Liver (tissue), 9 donors: ENCODE measurements around the gene ACER2. TPM values are rescaled to one million over a fixed set of nuclear protein-coding genes. Genes with fewer than 3 reads are reported as not detected.

Source experiments
- DNase-seq: peaks from one replicate; pipeline ENCODE4 v3.0.0-alpha.2; 2017; ENCODE audit warnings: low spot score
- H3K27ac ChIP-seq, 2 donors: one replicate each; pipeline ENCODE4 v1.7.0; 2013; ENCODE audit warnings: inconsistent platforms in 2 of 2, low read length in 2 of 2, control low read depth in 1 of 2, low read depth in 1 of 2, mild to moderate bottlenecking in 1 of 2
- H3K27me3 ChIP-seq, 4 donors: one replicate each; pipeline versions ENCODE4 v1.6.1 to v1.7.0; 2013; ENCODE audit warnings: low read length in 3 of 4, inconsistent platforms in 1 of 4, mild to moderate bottlenecking in 1 of 4, moderate library complexity in 1 of 4; ENCODE audit not compliant: control insufficient read depth in 4 of 4, insufficient read depth in 4 of 4
- H3K36me3 ChIP-seq, 4 donors: one replicate each; pipeline versions ENCODE4 v1.6.1 to v1.7.0; 2013; ENCODE audit warnings: low read length in 3 of 4, mild to moderate bottlenecking in 3 of 4, low read depth in 1 of 4, moderate library complexity in 1 of 4; ENCODE audit not compliant: control insufficient read depth in 4 of 4, insufficient read depth in 3 of 4
- H3K4me1 ChIP-seq, 4 donors: one replicate each; pipeline versions ENCODE4 v1.6.1 to v1.7.0; 2013; ENCODE audit warnings: low read length in 3 of 4, mild to moderate bottlenecking in 3 of 4, moderate library complexity in 1 of 4; ENCODE audit not compliant: control insufficient read depth in 4 of 4, insufficient read depth in 4 of 4
- H3K4me3 ChIP-seq, 3 donors: one replicate each; pipeline versions ENCODE4 v1.6.1 to v1.7.0; 2013; ENCODE audit warnings: low read length in 3 of 3, control low read depth in 1 of 3, low read depth in 1 of 3, mild to moderate bottlenecking in 1 of 3
- H3K9ac ChIP-seq, 2 donors: one replicate each; pipeline ENCODE4 v1.7.0; 2013; ENCODE audit warnings: low read length in 2 of 2, mild to moderate bottlenecking in 2 of 2, moderate library complexity in 2 of 2, control low read depth in 1 of 2, low read depth in 1 of 2
- H3K9me3 ChIP-seq, 4 donors: one replicate each; pipeline versions ENCODE4 v1.6.1 to v1.7.0; 2013; ENCODE audit warnings: low read length in 3 of 4; ENCODE audit not compliant: control insufficient read depth in 4 of 4
- ATF3 ChIP-seq: IDR thresholded peaks from 2 replicates; pipeline ENCODE4 v1.6.1; 2016; ENCODE audit warnings: antibody characterized with exemption
- CTCF ChIP-seq: fragments of 150-350 bp; IDR thresholded peaks from 2 replicates; pipeline ENCODE4 v1.5.1; 2017; ENCODE audit warnings: improper control_type of control experiment, low read depth, low read length; ENCODE audit not compliant: missing input control
- EGR1 ChIP-seq, 2 donors: IDR thresholded peaks; 2 replicates each; pipeline ENCODE4 v1.6.1; 2016 to 2018; ENCODE audit warnings: antibody characterized with exemption in 2 of 2, low read depth in 2 of 2
- FOXA1 ChIP-seq: IDR thresholded peaks from 2 replicates; pipeline ENCODE4 v1.6.1; 2016; ENCODE audit warnings: antibody characterized with exemption
- FOXA2 ChIP-seq: IDR thresholded peaks from 2 replicates; pipeline ENCODE4 v1.6.1; 2016; ENCODE audit warnings: antibody characterized with exemption
- GABPA ChIP-seq, 2 donors: IDR thresholded peaks in 1 of 2; conservative IDR thresholded peaks in 1 of 2; 2 replicates each; pipeline ENCODE4 v1.6.1; 2016; ENCODE audit warnings: antibody characterized with exemption in 2 of 2, mild to moderate bottlenecking in 1 of 2, moderate library complexity in 1 of 2
- HNF4A ChIP-seq, 2 donors: conservative IDR thresholded peaks; 2 replicates each; pipeline ENCODE4 v1.6.1; 2016; ENCODE audit warnings: antibody characterized with exemption in 2 of 2, mild to moderate bottlenecking in 2 of 2
- HNF4G ChIP-seq: IDR thresholded peaks from 2 replicates; pipeline ENCODE4 v1.6.1; 2016; ENCODE audit warnings: antibody characterized with exemption
- JUND ChIP-seq, 2 donors: IDR thresholded peaks; 2 replicates each; pipeline ENCODE4 v1.6.1; 2016; ENCODE audit warnings: antibody characterized with exemption in 2 of 2
- NR2F2 ChIP-seq: IDR thresholded peaks from 2 replicates; pipeline ENCODE4 v1.6.1; 2016; ENCODE audit warnings: antibody characterized with exemption
- RAD21 ChIP-seq, 2 donors: IDR thresholded peaks; 2 replicates each; pipeline ENCODE4 v1.6.1; 2016; ENCODE audit warnings: antibody characterized with exemption in 2 of 2, mild to moderate bottlenecking in 2 of 2
- RXRA ChIP-seq, 2 donors: IDR thresholded peaks; 2 replicates each; pipeline ENCODE4 v1.6.1; 2017 to 2018; ENCODE audit warnings: antibody characterized with exemption in 2 of 2, mild to moderate bottlenecking in 1 of 2
- SP1 ChIP-seq: IDR thresholded peaks from 2 replicates; pipeline ENCODE4 v1.6.1; 2018; ENCODE audit warnings: antibody characterized with exemption, mild to moderate bottlenecking
- TAF1 ChIP-seq: conservative IDR thresholded peaks from 2 replicates; pipeline ENCODE4 v1.6.1; 2016; ENCODE audit warnings: antibody characterized with exemption, mild to moderate bottlenecking
- YY1 ChIP-seq: IDR thresholded peaks from 2 replicates; pipeline ENCODE4 v1.6.1; 2016; ENCODE audit warnings: antibody characterized with exemption, mild to moderate bottlenecking
- ZBTB33 ChIP-seq: IDR thresholded peaks from 2 replicates; pipeline ENCODE4 v1.6.1; 2016; ENCODE audit warnings: antibody characterized with exemption
- WGBS: extraction: QIAGEN DNeasy Blood & Tissue Kit; methylation state at CpG from one replicate; pipeline ENCODE4 v1.1.7; 2013; 5-methylcytosine and 5-hydroxymethylcytosine counted together
- polyA plus RNA-seq, 2 donors: library from polyadenylated mRNA; stranded (reverse) in 1 of 2; unstranded in 1 of 2; fragments of 200-250 nt in 1 of 2; fragments of >200 nt in 1 of 2; fragmentation: Nextera tagmentation in 1 of 2; extraction: Ambion mirVana in 1 of 2; gene quantifications; one replicate each; pipeline versions ENCODE4 v1.2.1 to v1.2.3, GENCODE V29; 2013 to 2015
- total RNA-seq, 2 donors: library from RNA; depleted of rRNA; stranded (reverse); fragments of >200 nt; gene quantifications; one replicate each; pipeline ENCODE4 v1.2.3, GENCODE V29; 2014
- TF ChIP-seq, protein P1 (sequence below): IDR thresholded peaks from 2 replicates; pipeline ENCODE4 v1.6.1; 2016; ENCODE audit warnings: antibody characterized with exemption
- TF ChIP-seq, protein P2 (sequence below): IDR thresholded peaks from 2 replicates; pipeline ENCODE4 v1.6.1; 2016; ENCODE audit warnings: antibody characterized with exemption, mild to moderate bottlenecking
- donor health status: healthy.
- donor health status: healthy.
- donor health status: healthy.
- donor health status: healthy.
- donor health status: healthy.

Gene ACER2
- total and polyA plus RNA-seq, 4 donors: 0.47 to 4.0 (median 1.9) TPM

DNA sequence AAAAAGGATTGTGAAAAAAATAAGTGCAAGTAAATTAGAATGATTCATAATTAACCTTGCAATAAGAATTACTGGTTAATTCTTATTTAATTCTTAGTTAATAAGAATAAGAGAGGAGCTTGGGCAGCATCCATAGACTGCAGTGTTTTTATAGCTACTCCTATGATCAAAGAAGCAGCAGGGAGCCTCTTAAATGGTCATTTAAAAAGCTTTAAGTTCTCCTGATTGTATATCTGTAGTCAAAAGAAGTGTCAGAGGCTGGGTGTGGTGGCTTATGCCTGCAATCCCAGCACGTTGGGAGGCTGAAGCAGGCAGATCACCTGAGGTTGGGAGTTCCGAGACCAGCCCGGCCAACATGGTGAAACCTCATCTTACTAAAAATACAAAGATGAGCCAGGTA, 14.4 kb downstream of the ACER2 start:
- WGBS: 95% methylated on average over 3 of the region's 3 CpGs
- DNase-seq: no peak
- Histone ChIP-seq H3K4me1 (no peaks in the 10 kb centered on the region), H3K4me3 (no peak overlapping the region), H3K27me3 (no peaks in the 10 kb centered on the region), H3K9ac (no peak overlapping the region), H3K27ac (no peak overlapping the region), H3K36me3 (peaks cover 0 to 3% (median 0%) of the 10 kb centered on the region in 4 donors), H3K9me3 (no peaks in the 10 kb centered on the region)
- TF ChIP-seq ZBTB33 (no peak), SP1 (no peak), CTCF (no peak), GABPA (IDR thresholded peaks at IDR 0.05 in 1 of 2, conservative IDR thresholded peaks at IDR 0.05 in 1 of 2) (no peak), NR2F2 (no peak), RAD21 (IDR thresholded peaks at IDR 0.05) (no peak), RXRA (IDR thresholded peaks at IDR 0.05) (no peak), JUND (IDR thresholded peaks at IDR 0.05) (no peak), ATF3 (no peak), FOXA1 (no peak), EGR1 (IDR thresholded peaks at IDR 0.05; ENCODE audit: low read depth in 2 of 2) (no peak), HNF4A (conservative IDR thresholded peaks at IDR 0.05) (no peak), TAF1 (no peak), HNF4G (no peak), YY1 (no peak), FOXA2 (no peak)
- TF ChIP-seq, protein P1, sequence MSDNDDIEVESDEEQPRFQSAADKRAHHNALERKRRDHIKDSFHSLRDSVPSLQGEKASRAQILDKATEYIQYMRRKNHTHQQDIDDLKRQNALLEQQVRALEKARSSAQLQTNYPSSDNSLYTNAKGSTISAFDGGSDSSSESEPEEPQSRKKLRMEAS: no peak
- TF ChIP-seq, protein P2, sequence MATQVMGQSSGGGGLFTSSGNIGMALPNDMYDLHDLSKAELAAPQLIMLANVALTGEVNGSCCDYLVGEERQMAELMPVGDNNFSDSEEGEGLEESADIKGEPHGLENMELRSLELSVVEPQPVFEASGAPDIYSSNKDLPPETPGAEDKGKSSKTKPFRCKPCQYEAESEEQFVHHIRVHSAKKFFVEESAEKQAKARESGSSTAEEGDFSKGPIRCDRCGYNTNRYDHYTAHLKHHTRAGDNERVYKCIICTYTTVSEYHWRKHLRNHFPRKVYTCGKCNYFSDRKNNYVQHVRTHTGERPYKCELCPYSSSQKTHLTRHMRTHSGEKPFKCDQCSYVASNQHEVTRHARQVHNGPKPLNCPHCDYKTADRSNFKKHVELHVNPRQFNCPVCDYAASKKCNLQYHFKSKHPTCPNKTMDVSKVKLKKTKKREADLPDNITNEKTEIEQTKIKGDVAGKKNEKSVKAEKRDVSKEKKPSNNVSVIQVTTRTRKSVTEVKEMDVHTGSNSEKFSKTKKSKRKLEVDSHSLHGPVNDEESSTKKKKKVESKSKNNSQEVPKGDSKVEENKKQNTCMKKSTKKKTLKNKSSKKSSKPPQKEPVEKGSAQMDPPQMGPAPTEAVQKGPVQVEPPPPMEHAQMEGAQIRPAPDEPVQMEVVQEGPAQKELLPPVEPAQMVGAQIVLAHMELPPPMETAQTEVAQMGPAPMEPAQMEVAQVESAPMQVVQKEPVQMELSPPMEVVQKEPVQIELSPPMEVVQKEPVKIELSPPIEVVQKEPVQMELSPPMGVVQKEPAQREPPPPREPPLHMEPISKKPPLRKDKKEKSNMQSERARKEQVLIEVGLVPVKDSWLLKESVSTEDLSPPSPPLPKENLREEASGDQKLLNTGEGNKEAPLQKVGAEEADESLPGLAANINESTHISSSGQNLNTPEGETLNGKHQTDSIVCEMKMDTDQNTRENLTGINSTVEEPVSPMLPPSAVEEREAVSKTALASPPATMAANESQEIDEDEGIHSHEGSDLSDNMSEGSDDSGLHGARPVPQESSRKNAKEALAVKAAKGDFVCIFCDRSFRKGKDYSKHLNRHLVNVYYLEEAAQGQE: no peak
